ENCODE measurements around the gene LMX1B.
"Not testable (repeated sequence)": the region's sequence is repeated elsewhere in the genome, so short reads cannot be mapped to it uniquely, and the experiment has no call there.

Gene LMX1B

DNA sequence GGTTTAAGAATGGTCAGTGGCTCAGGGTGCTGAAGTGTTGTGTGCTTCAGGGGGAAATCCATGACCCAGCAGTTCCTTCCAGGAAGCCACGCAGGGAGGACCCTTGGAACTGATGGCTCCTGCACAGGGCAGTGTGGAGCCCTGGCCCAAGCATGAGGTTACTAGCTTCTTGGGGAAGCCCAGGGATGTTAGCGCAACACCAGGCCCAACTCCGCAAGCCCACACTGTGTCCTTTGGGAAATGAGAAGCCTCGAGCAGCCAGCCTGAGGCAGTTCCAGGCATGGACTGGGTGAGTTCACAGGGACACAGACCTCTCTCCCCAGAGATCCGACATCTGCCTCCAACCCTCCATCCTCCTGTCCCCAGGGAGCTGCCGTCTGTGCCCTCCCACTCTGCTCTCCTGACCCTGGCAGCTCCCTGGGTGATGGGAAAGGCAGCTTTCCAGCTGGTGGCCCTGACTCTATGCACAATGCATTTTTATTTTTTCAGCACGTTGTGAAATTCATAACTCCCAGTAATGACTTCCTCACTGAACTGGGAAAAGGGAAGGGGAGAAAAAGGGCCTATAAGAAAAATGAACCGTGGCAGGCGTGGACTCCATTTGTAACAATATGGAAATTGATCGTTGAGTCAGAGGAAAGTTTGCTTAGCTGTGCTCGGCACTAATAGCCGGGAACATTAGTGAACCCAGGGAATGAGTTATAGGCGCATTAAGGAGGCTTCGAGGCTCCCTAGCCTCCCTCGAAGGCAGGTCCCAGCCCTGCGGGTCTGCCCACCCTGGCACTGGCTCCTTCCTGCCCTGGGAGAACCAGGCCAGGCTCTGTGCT, 34.1 kb downstream of the LMX1B start:
- Histone ChIP-seq H3K36me3 (ENCODE audit: control insufficient read depth, insufficient read depth, low read length) (no peaks in the 10 kb centered on the region), H3K4me1 (ENCODE audit: control insufficient read depth, insufficient read depth, low read length, poor library complexity, severe bottlenecking) (no peaks in the 10 kb centered on the region), H3K4me3 (ENCODE audit: extremely low read depth, insufficient read depth, low read length, poor library complexity, severe bottlenecking) (no peak overlapping the region), H3K27ac (ENCODE audit: low read depth, low read length, severe bottlenecking) (no peak overlapping the region), H3K9me3 (ENCODE audit: control insufficient read depth, low read length) (no peaks in the 10 kb centered on the region)
- 79 to 85% methylated on average over 14 to 15 of the region's 16 CpGs for WGBS, 2 experiments (ENCODE audit: insufficient coverage in 2 of 2)

DNA sequence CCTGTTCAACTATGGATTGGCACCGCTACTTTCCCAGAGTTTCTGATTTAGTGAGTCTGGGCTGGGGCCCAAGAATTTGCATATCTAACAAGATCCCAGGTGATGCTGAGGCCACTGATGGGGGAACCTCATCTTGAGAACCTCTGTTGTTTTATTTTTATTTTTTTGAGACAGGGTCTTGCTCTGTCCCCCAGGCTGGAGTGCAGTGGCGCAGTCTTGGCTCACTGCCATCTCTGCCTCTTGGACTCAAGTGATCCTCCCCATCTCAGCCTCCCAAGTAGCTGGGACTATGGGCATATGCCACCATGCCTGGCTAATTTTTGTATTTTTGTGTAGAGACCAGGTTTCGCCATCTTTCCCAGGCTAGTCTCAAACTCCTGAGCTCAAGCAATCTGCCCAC, 35.7 kb downstream of the LMX1B start:
- H3K9me3 ChIP-seq (ENCODE audit: control insufficient read depth, low read length) = no peaks in the 10 kb centered on the region
- WGBS, 2 experiments (ENCODE audit: insufficient coverage in 2 of 2) = 91 to 95% methylated on average over 3 of the region's 3 CpGs
- no peaks in the 10 kb centered on the region for H3K36me3 ChIP-seq (ENCODE audit: control insufficient read depth, insufficient read depth, low read length)
- H3K4me3 ChIP-seq (ENCODE audit: extremely low read depth, insufficient read depth, low read length, poor library complexity, severe bottlenecking) = no peak overlapping the region
- H3K4me1 ChIP-seq (ENCODE audit: control insufficient read depth, insufficient read depth, low read length, poor library complexity, severe bottlenecking) = no peaks in the 10 kb centered on the region
- H3K27ac ChIP-seq (ENCODE audit: low read depth, low read length, severe bottlenecking) = no peak overlapping the region

DNA sequence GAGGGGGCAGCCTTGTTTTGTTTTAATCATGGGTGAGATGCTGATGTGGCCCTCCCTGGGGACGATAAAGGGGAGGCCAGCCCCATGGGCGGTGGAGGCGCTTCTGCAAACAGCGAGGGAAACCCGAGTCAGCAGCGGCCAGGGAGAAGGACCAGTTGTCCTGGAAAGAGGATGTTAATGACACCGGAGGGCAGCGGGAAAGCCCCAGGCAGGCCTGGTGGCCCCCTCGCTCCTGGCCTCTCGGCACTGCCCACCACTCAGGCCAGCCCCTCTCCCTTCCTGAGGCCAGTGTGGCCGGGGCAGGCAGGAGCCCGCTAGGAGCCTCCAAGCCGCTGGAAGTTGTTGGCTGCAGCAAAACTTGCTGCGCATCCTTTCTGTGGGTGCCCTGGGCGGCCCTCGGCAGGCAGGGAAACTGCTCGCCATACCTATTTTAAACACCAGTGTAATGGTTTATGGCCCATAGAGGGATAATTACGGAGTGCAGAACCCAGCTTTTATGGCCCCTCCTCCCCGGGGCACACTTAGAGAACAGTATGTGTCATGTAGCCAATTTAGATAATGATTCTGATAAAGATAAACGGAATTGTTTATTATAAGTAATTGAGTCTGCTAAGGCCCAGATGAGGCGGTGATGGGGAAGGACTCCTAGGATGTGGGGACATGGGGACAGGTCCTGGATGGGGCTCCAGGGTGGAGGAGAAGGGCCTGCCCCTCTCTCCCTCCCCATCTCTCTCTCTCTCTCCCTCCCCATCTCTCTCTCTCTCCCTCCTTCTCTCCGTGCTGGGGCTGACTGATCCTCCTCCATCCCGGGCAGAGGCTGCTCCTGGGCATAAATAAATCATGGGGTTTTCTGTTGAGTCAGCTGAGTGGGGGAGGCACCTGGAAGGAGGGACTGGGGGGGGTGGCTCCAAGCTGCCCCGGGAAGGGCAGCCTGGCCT, 36.9 kb downstream of the LMX1B start:
- H3K27ac ChIP-seq (ENCODE audit: low read depth, low read length, severe bottlenecking) = no peak overlapping the region
- H3K4me1 ChIP-seq (ENCODE audit: control insufficient read depth, insufficient read depth, low read length, poor library complexity, severe bottlenecking) = no peaks in the 10 kb centered on the region
- H3K9me3 ChIP-seq (ENCODE audit: control insufficient read depth, low read length) = no peaks in the 10 kb centered on the region
- no peaks in the 10 kb centered on the region for H3K36me3 ChIP-seq (ENCODE audit: control insufficient read depth, insufficient read depth, low read length)
- no peak overlapping the region for H3K4me3 ChIP-seq (ENCODE audit: extremely low read depth, insufficient read depth, low read length, poor library complexity, severe bottlenecking)
- WGBS, 2 experiments (ENCODE audit: insufficient coverage in 2 of 2) = 47 to 58% methylated on average over 14 to 20 of the region's 24 CpGs

DNA sequence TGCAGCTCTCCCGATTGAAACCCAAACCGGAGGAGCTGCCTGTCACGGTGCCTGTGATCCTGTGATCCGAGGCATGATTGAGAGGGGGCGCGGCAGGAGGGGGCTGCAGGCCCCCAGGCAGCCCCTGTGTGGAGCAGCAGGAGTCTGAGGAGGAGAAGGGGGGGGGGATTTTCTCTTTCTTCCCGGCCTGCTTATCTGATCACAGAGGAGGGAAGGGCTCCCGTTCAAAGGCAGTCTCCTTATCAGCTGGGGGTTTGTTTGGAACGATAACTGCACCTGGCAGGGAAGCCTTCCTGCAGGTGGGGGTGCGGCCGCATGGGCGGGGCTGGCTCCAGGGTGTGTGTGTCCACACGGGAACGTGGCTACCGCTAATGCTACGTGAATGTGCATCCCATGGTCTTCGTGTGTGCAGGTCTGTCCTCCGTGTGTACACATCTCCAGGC, 38.4 kb downstream of the LMX1B start:
- Histone ChIP-seq H3K4me3 (ENCODE audit: extremely low read depth, insufficient read depth, low read length, poor library complexity, severe bottlenecking) (no peak overlapping the region), H3K9me3 (ENCODE audit: control insufficient read depth, low read length) (no peaks in the 10 kb centered on the region), H3K27ac (ENCODE audit: low read depth, low read length, severe bottlenecking) (no peak overlapping the region), H3K4me1 (ENCODE audit: control insufficient read depth, insufficient read depth, low read length, poor library complexity, severe bottlenecking) (no peaks in the 10 kb centered on the region), H3K36me3 (ENCODE audit: control insufficient read depth, insufficient read depth, low read length) (no peaks in the 10 kb centered on the region)
- 36 to 45% methylated on average over 9 to 17 of the region's 18 CpGs for WGBS, 2 experiments (ENCODE audit: insufficient coverage in 2 of 2)

DNA sequence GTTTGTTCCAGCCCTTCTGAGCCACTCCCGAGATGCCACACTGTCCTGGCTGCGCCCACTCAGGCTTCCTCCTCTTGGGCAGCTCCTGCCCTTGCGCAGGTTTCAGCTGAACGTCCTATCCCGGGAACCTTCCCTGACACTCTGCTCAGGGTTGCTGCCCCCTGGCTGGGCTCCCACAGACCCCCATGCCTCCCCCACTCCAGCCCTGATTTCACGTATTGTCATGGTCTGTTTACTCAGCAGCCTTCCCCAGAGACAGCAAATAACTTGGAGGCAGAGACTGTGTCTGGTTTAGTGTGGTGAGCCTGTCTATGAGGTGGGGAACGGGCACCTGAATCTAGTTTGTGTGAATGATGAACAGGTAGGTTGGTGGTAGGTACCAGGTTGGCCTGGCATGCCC, 40.4 kb downstream of the LMX1B start:
- Histone ChIP-seq H3K4me3 (ENCODE audit: extremely low read depth, insufficient read depth, low read length, poor library complexity, severe bottlenecking) (no peak overlapping the region), H3K36me3 (ENCODE audit: control insufficient read depth, insufficient read depth, low read length) (no peaks in the 10 kb centered on the region), H3K4me1 (ENCODE audit: control insufficient read depth, insufficient read depth, low read length, poor library complexity, severe bottlenecking) (no peaks in the 10 kb centered on the region), H3K27ac (ENCODE audit: low read depth, low read length, severe bottlenecking) (no peak overlapping the region), H3K9me3 (ENCODE audit: control insufficient read depth, low read length) (no peaks in the 10 kb centered on the region)
- WGBS, 2 experiments (ENCODE audit: insufficient coverage in 2 of 2) = 90 to 91% methylated on average over 5 to 7 of the region's 7 CpGs

DNA sequence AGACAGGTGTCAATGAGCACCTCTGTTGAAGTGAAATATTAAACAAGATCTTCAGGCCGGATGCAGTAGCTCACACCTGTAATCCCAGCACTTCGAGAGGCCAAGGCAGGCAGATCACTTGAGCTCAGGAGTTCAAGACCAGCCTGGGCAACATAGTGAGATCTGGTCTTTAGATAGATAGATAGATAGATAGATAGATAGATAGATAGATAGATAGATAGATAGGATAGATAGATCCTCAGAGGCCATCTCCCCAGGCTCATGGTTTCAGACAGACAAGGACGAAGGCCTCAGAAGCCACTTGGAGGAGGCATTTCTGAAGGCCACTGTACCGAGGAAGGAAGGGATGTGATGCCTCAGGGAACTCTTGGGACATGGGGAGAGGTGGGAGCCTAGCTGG, 42.5 kb downstream of the LMX1B start:
- H3K4me1 ChIP-seq (ENCODE audit: control insufficient read depth, insufficient read depth, low read length, poor library complexity, severe bottlenecking); H3K36me3 ChIP-seq (ENCODE audit: control insufficient read depth, insufficient read depth, low read length); H3K4me3 ChIP-seq (ENCODE audit: extremely low read depth, insufficient read depth, low read length, poor library complexity, severe bottlenecking); H3K9me3 ChIP-seq (ENCODE audit: control insufficient read depth, low read length); H3K27ac ChIP-seq (ENCODE audit: low read depth, low read length, severe bottlenecking): not testable (repeated sequence)
- 81 to 87% methylated on average over 3 to 4 of the region's 4 CpGs for WGBS, 2 experiments (ENCODE audit: insufficient coverage in 2 of 2)

DNA sequence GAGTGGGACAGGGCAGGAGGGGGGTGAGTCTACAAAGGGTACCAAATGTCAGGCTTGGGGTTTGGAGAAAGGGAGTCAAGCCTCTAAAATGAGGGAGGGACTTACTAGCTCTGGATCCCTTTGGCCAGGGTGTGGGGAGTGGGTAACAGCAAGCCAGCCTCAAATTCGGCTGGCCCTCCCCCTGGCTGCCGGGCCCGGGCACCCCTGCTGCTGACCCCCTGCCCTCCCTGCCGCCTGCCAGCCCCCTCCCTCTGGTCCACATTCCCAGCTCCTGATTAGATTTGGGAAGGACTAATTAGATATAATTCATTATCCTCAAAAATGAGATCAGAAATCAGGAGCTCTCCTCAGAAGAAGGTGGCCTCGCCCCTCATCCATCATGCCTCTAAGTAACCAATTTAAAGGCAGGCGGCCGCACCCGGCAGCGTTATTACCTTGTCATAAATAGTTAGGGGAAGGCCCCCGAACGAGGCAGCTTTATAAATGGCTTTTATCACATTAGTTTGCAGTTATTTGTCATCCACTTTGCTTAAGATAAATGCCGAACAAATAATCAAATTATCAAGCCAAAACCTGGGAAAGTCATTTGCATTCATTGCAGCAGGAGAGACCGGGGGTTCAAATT, 44.6 kb downstream of the LMX1B start:
- WGBS, 2 experiments (ENCODE audit: insufficient coverage in 2 of 2) = 83% methylated on average over 2 to 9 of the region's 13 CpGs
- Histone ChIP-seq H3K27ac (ENCODE audit: low read depth, low read length, severe bottlenecking) (no peak overlapping the region), H3K4me3 (ENCODE audit: extremely low read depth, insufficient read depth, low read length, poor library complexity, severe bottlenecking) (no peak overlapping the region), H3K36me3 (ENCODE audit: control insufficient read depth, insufficient read depth, low read length) (no peaks in the 10 kb centered on the region), H3K4me1 (ENCODE audit: control insufficient read depth, insufficient read depth, low read length, poor library complexity, severe bottlenecking) (peaks cover 7% of the 10 kb centered on the region), H3K9me3 (ENCODE audit: control insufficient read depth, low read length) (no peaks in the 10 kb centered on the region)

DNA sequence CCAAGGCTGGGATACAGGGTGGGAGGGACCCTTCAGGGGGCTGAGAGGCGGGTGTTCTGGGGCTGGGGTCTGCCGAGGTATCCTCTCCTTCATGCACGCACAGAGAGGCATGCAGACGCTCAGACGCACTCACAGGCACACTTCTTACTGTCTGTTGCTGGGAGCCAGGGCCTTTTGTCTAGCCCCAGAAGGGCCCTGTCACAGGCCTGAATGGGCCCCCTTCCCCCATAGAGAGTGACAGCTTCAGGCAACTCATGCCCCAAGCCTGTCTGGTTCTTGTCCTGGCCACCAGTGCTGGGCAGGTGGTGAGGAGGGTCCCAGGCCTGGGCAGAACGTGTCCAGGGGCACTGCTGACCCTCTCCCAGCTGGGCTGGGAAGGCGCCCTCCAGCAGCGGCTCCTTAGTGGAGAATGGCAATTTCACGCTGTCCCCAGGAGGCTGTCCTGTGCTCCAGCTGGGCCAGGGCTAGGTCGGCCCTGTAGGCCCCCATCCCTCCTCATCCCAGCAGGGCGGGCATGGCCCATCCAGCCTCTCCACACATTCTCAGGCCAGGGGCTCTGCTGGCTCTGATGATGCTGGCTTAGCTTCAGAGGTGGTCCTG, 45.3 kb downstream of the LMX1B start:
- Histone ChIP-seq H3K9me3 (ENCODE audit: control insufficient read depth, low read length) (no peaks in the 10 kb centered on the region), H3K36me3 (ENCODE audit: control insufficient read depth, insufficient read depth, low read length) (no peaks in the 10 kb centered on the region), H3K27ac (ENCODE audit: low read depth, low read length, severe bottlenecking) (no peak overlapping the region), H3K4me1 (ENCODE audit: control insufficient read depth, insufficient read depth, low read length, poor library complexity, severe bottlenecking) (peaks cover 7% of the 10 kb centered on the region), H3K4me3 (ENCODE audit: extremely low read depth, insufficient read depth, low read length, poor library complexity, severe bottlenecking) (no peak overlapping the region)
- WGBS, 2 experiments (ENCODE audit: insufficient coverage in 2 of 2) = 81 to 85% methylated on average over 6 to 10 of the region's 11 CpGs

DNA sequence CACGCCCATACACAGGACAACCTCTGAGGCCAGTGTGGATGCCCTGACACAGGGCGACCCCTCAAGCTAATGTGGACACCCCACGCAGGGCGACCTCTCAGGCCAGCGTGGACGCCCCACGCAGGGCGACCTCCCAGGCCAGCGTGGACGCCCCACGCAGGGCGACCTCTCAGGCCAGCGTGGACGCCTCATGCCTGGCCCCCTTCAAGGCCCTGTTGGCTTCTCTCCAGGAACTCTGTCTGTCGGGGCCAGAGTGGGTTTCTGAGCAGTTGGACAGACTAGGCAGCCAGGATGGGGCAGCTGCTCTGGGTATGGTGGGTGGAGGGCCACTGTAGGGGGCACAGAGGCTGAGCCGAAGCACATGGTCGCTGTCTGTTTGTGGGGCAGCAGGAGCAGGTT, 47.4 kb downstream of the LMX1B start:
- 86 to 89% methylated on average over 15 to 16 of the region's 17 CpGs for WGBS, 2 experiments (ENCODE audit: insufficient coverage in 2 of 2)
- H3K4me3 ChIP-seq (ENCODE audit: extremely low read depth, insufficient read depth, low read length, poor library complexity, severe bottlenecking) = no peak overlapping the region
- H3K36me3 ChIP-seq (ENCODE audit: control insufficient read depth, insufficient read depth, low read length) = no peaks in the 10 kb centered on the region
- H3K27ac ChIP-seq (ENCODE audit: low read depth, low read length, severe bottlenecking) = no peak overlapping the region
- no peaks in the 10 kb centered on the region for H3K9me3 ChIP-seq (ENCODE audit: control insufficient read depth, low read length)
- peaks cover 18% of the 10 kb centered on the region for H3K4me1 ChIP-seq (ENCODE audit: control insufficient read depth, insufficient read depth, low read length, poor library complexity, severe bottlenecking)

DNA sequence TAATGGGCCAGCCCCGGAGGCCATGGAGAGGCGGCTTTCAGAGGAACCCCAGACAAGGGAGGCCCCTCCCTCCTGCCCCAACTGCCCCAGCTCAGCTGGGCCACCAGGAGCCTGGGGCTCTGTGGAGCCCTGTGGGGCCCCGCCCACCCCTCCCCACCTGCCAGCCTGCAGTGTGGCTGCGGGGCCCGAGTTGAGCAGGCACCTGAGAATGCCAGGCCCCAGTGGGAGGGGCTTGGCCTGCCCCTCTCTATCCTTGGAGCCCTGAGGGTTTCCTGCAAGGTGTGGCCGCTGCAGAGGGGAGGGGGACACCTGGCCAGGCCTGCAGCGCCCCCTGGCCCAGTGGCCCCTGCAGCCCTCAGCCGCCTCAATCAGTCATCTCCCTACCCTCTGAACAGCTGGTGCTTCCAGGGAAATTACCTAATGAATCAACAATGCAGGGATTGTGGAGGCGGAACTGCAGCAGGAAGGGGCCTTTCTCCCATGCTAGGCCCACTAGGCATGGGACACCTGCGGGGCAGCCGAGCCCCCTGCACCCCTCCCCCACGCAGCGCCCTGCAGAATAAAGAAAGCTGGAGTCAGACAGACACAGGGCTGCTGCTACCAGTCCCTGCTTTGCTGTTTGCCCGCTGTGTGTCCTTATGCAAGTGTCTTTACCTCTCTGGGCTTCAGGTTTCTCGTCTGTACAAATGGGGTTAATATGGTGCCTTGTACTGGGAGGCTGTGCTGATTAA, 48.0 kb downstream of the LMX1B start:
- no peak overlapping the region for H3K27ac ChIP-seq (ENCODE audit: low read depth, low read length, severe bottlenecking)
- no peaks in the 10 kb centered on the region for H3K9me3 ChIP-seq (ENCODE audit: control insufficient read depth, low read length)
- peaks cover 18% of the 10 kb centered on the region for H3K4me1 ChIP-seq (ENCODE audit: control insufficient read depth, insufficient read depth, low read length, poor library complexity, severe bottlenecking)
- 25 to 47% methylated on average over 4 to 6 of the region's 15 CpGs for WGBS, 2 experiments (ENCODE audit: insufficient coverage in 2 of 2)
- no peaks in the 10 kb centered on the region for H3K36me3 ChIP-seq (ENCODE audit: control insufficient read depth, insufficient read depth, low read length)
- no peak overlapping the region for H3K4me3 ChIP-seq (ENCODE audit: extremely low read depth, insufficient read depth, low read length, poor library complexity, severe bottlenecking)

Data from mesodermal cell (in vitro differentiated cells).